Vagina (tissue), 2 donors: ENCODE measurements around the gene DPF3.

Source experiments
- CTCF ChIP-seq, 3 experiments: fragments of 450-650 bp in 2 of 3; fragments of 200-600 bp in 1 of 3; sonication (generic) in 1 of 3; IDR thresholded peaks; one replicate each; pipeline ENCODE4 v1.5.1; 2017 to 2019; ENCODE audit warnings: antibody characterized with exemption in 3 of 3, mild to moderate bottlenecking in 2 of 3, moderate library complexity in 2 of 3
- POLR2A ChIP-seq, 2 donors: fragments of 450-650 bp; IDR thresholded peaks; one replicate each; pipeline ENCODE4 v1.6.1; 2017; ENCODE audit warnings: antibody characterized with exemption in 2 of 2, mild to moderate bottlenecking in 2 of 2, moderate library complexity in 2 of 2
- POLR2AphosphoS5 ChIP-seq, 2 donors: sonication (generic); formaldehyde crosslinking; IDR thresholded peaks; one replicate each; pipeline ENCODE4 v1.9.0; 2017; ENCODE audit warnings: antibody characterized with exemption in 2 of 2, mild to moderate bottlenecking in 2 of 2, low read depth in 1 of 2; ENCODE audit not compliant: insufficient read depth in 1 of 2

- TF ChIP-seq CTCF (IDR thresholded peaks at IDR 0.05) (no peak), POLR2AphosphoS5 (IDR thresholded peaks at IDR 0.05; ENCODE audit: insufficient read depth in 1 of 2, low read depth in 1 of 2) (no peak), POLR2A (IDR thresholded peaks at IDR 0.05) (no peak)
Measured at GRCh38 chr14:72939630-72940029, 45.7 kb upstream of the DPF3 start.
